ENCODE measurements around the gene COX14. TPM values are rescaled to one million over a fixed set of nuclear protein-coding genes. Genes with fewer than 3 reads are reported as not detected.
"Not testable (repeated sequence)": the region's sequence is repeated elsewhere in the genome, so short reads cannot be mapped to it uniquely, and the experiment has no call there.

Gene COX14
- total RNA-seq, 1 donor from 2014 or later, result 41.5 TPM

GRCh38 chr12:50151047-50151687, 39.1 kb downstream of the COX14 start:
- Mint-ChIP-seq H3K27ac (ENCODE audit: unreplicated experiment) (peak overlapping the region; percentile 24), H3K4me1 (ENCODE audit: unreplicated experiment) (no peaks in the 10 kb centered on the region), H3K9me3 (ENCODE audit: unreplicated experiment) (no peaks in the 10 kb centered on the region), H3K27me3 (ENCODE audit: unreplicated experiment) (no peaks in the 10 kb centered on the region), H3K4me3 (ENCODE audit: unreplicated experiment) (no peak overlapping the region), H3K36me3 (ENCODE audit: unreplicated experiment) (no peaks in the 10 kb centered on the region)
- no peak for TF ChIP-seq CTCF (IDR thresholded peaks at IDR 0.05)
- DNase-seq (ENCODE audit: extremely low spot score, unreplicated experiment), result no peak

GRCh38 chr12:50154947-50155346, 42.9 kb downstream of the COX14 start:
- not testable (repeated sequence) for H3K27ac Mint-ChIP-seq (ENCODE audit: unreplicated experiment); DNase-seq (ENCODE audit: extremely low spot score, unreplicated experiment); H3K36me3 Mint-ChIP-seq (ENCODE audit: unreplicated experiment); H3K9me3 Mint-ChIP-seq (ENCODE audit: unreplicated experiment); H3K4me3 Mint-ChIP-seq (ENCODE audit: unreplicated experiment); H3K4me1 Mint-ChIP-seq (ENCODE audit: unreplicated experiment); H3K27me3 Mint-ChIP-seq (ENCODE audit: unreplicated experiment)

GRCh38 chr12:50156641-50157040, 44.6 kb downstream of the COX14 start:
- Mint-ChIP-seq H3K27ac (ENCODE audit: unreplicated experiment) (no peak overlapping the region), H3K36me3 (ENCODE audit: unreplicated experiment) (no peaks in the 10 kb centered on the region), H3K4me1 (ENCODE audit: unreplicated experiment) (peaks cover 10% of the 10 kb centered on the region), H3K27me3 (ENCODE audit: unreplicated experiment) (no peaks in the 10 kb centered on the region), H3K4me3 (ENCODE audit: unreplicated experiment) (no peak overlapping the region), H3K9me3 (ENCODE audit: unreplicated experiment) (no peaks in the 10 kb centered on the region)
- DNase-seq (ENCODE audit: extremely low spot score, unreplicated experiment), result no peak
- TF ChIP-seq CTCF (IDR thresholded peaks at IDR 0.05), result no peak

GRCh38 chr12:50157259-50157658, 45.2 kb downstream of the COX14 start:
- H3K4me1 Mint-ChIP-seq (ENCODE audit: unreplicated experiment), result peaks cover 10% of the 10 kb centered on the region
- DNase-seq (ENCODE audit: extremely low spot score, unreplicated experiment), result no peak
- H3K9me3 Mint-ChIP-seq (ENCODE audit: unreplicated experiment), result no peaks in the 10 kb centered on the region
- H3K36me3 Mint-ChIP-seq (ENCODE audit: unreplicated experiment), result no peaks in the 10 kb centered on the region
- H3K27me3 Mint-ChIP-seq (ENCODE audit: unreplicated experiment), result no peaks in the 10 kb centered on the region
- no peak for TF ChIP-seq CTCF (IDR thresholded peaks at IDR 0.05)
- H3K27ac Mint-ChIP-seq (ENCODE audit: unreplicated experiment), result peak overlapping the region; percentile 31
- no peak overlapping the region for H3K4me3 Mint-ChIP-seq (ENCODE audit: unreplicated experiment)

GRCh38 chr12:50160643-50161042, 48.6 kb downstream of the COX14 start:
- no peak for DNase-seq (ENCODE audit: extremely low spot score, unreplicated experiment)
- H3K4me1 Mint-ChIP-seq (ENCODE audit: unreplicated experiment), result peaks cover 23% of the 10 kb centered on the region
- H3K36me3 Mint-ChIP-seq (ENCODE audit: unreplicated experiment), result no peaks in the 10 kb centered on the region
- H3K9me3 Mint-ChIP-seq (ENCODE audit: unreplicated experiment), result no peaks in the 10 kb centered on the region
- no peak overlapping the region for H3K27ac Mint-ChIP-seq (ENCODE audit: unreplicated experiment)
- no peaks in the 10 kb centered on the region for H3K27me3 Mint-ChIP-seq (ENCODE audit: unreplicated experiment)
- TF ChIP-seq CTCF (IDR thresholded peaks at IDR 0.05), result no peak
- H3K4me3 Mint-ChIP-seq (ENCODE audit: unreplicated experiment), result no peak overlapping the region

- DNase-seq (ENCODE audit: extremely low spot score, unreplicated experiment), result no peak
- H3K27me3 Mint-ChIP-seq (ENCODE audit: unreplicated experiment), result no peaks in the 10 kb centered on the region
- H3K9me3 Mint-ChIP-seq (ENCODE audit: unreplicated experiment), result no peaks in the 10 kb centered on the region
- no peak for TF ChIP-seq CTCF (IDR thresholded peaks at IDR 0.05)
- H3K36me3 Mint-ChIP-seq (ENCODE audit: unreplicated experiment), result no peaks in the 10 kb centered on the region
- no peak overlapping the region for H3K4me3 Mint-ChIP-seq (ENCODE audit: unreplicated experiment)
- H3K27ac Mint-ChIP-seq (ENCODE audit: unreplicated experiment), result no peak overlapping the region
- H3K4me1 Mint-ChIP-seq (ENCODE audit: unreplicated experiment), result peaks cover 27% of the 10 kb centered on the region
Observed at GRCh38 chr12:50162230-50162629, 50.2 kb downstream of the COX14 start.

All from osteocyte (in vitro differentiated cells).